ENCODE results near the gene MICU1. TPM values are rescaled to one million over a fixed set of nuclear protein-coding genes. Genes with fewer than 3 reads are reported as not detected.
"Not testable (repeated sequence)": the region's sequence is repeated elsewhere in the genome, so short reads cannot be mapped to it uniquely, and the experiment has no call there.

Gene MICU1
- total RNA-seq, 4 donors from 2014 or later: 21.9 to 36.2 (median 31.7) TPM

- no peak for ATAC-seq (ENCODE audit: low FRiP score)
- no peak for DNase-seq (ENCODE audit: low spot score)
- no peak for TF ChIP-seq CTCF (IDR thresholded peaks at IDR 0.05)
Measured at GRCh38 chr10:72561745-72562166, 64.1 kb downstream of the MICU1 start.

GRCh38 chr10:72557362-72557761 lies 68.5 kb downstream of the MICU1 start:
- DNase-seq (ENCODE audit: low spot score) (no peak), ATAC-seq (ENCODE audit: low FRiP score) (no peak)
- TF ChIP-seq CTCF (IDR thresholded peaks at IDR 0.05): no peak

- DNase-seq (ENCODE audit: low spot score) (no peak), ATAC-seq (ENCODE audit: low FRiP score) (peak; percentile 83)
- TF ChIP-seq CTCF (IDR thresholded peaks at IDR 0.05): no peak
Measured at GRCh38 chr10:72552857-72553256, 73.0 kb downstream of the MICU1 start.

GRCh38 chr10:72550239-72550638 lies 75.6 kb downstream of the MICU1 start:
- no peak for TF ChIP-seq CTCF (IDR thresholded peaks at IDR 0.05)
- DNase-seq (ENCODE audit: low spot score) (no peak), ATAC-seq (ENCODE audit: low FRiP score) (no peak)

GRCh38 chr10:72545546-72545945 lies 80.3 kb downstream of the MICU1 start:
- TF ChIP-seq CTCF (IDR thresholded peaks at IDR 0.05): no peak
- DNase-seq (ENCODE audit: low spot score) (no peak), ATAC-seq (ENCODE audit: low FRiP score) (no peak)

- not testable (repeated sequence) for ATAC-seq (ENCODE audit: low FRiP score)
Measured at GRCh38 chr10:72543855-72544254, 82.0 kb downstream of the MICU1 start.

GRCh38 chr10:72542396-72542815 lies 83.5 kb downstream of the MICU1 start:
- TF ChIP-seq CTCF (IDR thresholded peaks at IDR 0.05): no peak
- DNase-seq (ENCODE audit: low spot score): no peak
- no peak for ATAC-seq (ENCODE audit: low FRiP score)

More at GRCh38 chr10:72543855-72544254, 82.0 kb downstream of the MICU1 start:
- DNase-seq (ENCODE audit: low spot score): not testable (repeated sequence)

- DNase-seq (ENCODE audit: low spot score) (no peak), ATAC-seq (ENCODE audit: low FRiP score) (no peak)
- no peak for TF ChIP-seq CTCF (IDR thresholded peaks at IDR 0.05)
Measured at GRCh38 chr10:72541337-72541736, 84.5 kb downstream of the MICU1 start.
